Measurements from ENCODE around the gene MCUB. TPM values are rescaled to one million over a fixed set of nuclear protein-coding genes. Genes with fewer than 3 reads are reported as not detected.

Gene MCUB
- total and polyA plus RNA-seq, 5 experiments from 2014 or later: 147 to 201 (median 160) TPM

DNA sequence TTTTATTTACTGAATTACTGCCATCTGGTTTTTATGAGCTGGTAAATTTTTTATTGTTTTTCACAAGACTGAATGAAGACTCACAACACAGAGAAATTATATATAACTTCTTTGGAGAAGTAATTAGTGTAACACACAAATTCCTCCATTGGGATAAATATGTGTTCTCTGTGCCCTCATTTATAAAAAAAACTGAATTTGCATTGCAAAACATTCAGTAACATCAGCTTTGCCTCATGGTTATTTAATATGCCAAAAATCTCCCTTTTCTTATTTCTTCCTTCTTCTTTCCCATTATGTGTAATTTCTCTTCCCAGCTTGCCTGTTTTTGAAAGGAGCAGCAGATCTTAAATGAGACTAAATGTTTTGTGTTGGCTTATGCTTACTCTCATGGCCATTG, 124.7 kb downstream of the MCUB start:
- Mint-ChIP-seq H3K27me3 (no peaks in the 10 kb centered on the region), H3K4me1 (peaks cover 14 to 29% (median 17%) of the 10 kb centered on the region in 4 donors), H3K4me3 (no peak overlapping the region), H3K36me3 (peaks cover 11 to 84% (median 42%) of the 10 kb centered on the region in 3 donors), H3K9me3 (no peaks in the 10 kb centered on the region), H3K27ac (peak overlapping the region in 7 of 10 donors; percentile 23 to 87 (median 70))
- POLR2A ChIA-PET: interaction anchor here (0.8 kb wide), 1 partner anchor 21 kb away, joined by 3 read pairs; no protein-coding TSS in a partner anchor
- ATAC-seq: no peak
- no peak for DNase-seq

DNA sequence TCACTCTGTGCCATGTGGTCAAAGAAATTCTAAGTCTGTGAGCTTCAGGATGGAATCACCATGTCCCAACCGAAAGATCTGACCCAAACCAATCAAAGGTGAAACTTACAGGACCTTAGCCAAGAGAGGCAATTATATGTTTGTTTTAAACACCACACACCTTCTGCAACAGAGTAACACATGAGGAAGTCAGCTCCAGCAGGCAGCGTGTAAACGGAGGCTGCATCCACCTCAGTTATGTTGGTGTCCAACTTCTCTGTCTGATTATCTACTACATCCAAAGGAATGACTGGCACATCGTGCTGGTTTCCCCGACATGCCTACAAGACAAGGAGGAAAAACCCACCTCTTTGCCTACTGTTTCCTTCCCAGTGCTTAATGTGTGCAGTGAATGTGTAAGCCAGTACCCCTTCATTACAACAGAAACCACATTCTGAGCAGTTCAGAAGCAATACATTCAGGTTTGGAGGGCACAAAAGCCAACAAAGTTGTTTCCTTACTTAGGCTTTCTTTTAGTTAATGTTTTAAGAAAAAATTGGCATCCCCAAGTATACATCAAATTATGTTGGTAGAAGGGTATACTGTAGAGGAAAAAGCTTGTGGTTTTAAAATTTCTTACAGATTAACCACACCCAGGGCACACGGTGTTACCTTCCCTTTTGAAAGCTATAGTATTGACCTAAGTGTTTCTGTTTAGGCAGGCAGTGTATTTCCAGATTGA, 130.8 kb downstream of the MCUB start:
- Mint-ChIP-seq H3K9me3 (no peaks in the 10 kb centered on the region), H3K27ac (peak overlapping the region; percentile 74 to 94 (median 88)), H3K36me3 (peaks cover 7 to 73% (median 23%) of the 10 kb centered on the region in 3 donors), H3K27me3 (no peaks in the 10 kb centered on the region), H3K4me1 (peaks cover 21 to 43% (median 30%) of the 10 kb centered on the region in 4 donors), H3K4me3 (peak overlapping the region; percentile 33 to 78 (median 64))
- DNase-seq: peak in 3 of 10 donors; percentile 34 to 60 (median 57)
- peak; percentile 86 to 96 for ATAC-seq
- POLR2A ChIA-PET: interaction anchor here (0.6 to 2.9 kb wide), 7 partner anchors 10 to 43 kb away, joined by 3 to 13 read pairs (median 3); partner anchors contain the start of genes CASP6 and PLA2G12A

DNA sequence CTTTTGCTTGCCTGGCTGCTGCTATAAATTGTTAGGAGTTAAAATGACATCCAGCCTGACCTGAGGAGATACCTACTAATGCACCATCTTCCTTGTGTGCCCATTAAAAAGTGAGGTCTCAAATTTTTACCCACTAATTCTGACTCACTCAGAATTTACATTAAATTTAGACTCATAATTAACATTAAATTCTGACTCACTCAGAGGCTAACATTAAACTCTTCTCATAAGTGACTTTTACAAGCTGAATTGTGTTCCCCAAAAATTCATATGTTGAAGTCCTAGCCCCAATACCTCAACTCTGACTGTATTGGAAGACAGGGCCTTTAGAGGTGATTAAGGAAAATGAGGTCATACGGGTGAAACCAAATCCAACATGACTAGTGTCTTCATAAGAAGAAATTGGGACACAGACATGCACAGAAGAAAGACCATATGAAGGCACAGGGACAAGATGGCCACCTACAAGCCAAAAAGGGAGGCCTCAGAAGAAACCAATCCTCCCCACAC, 131.4 kb downstream of the MCUB start:
- no peak for ATAC-seq
- Mint-ChIP-seq H3K4me3 (peak overlapping the region in 9 of 10 donors; percentile 4 to 78 (median 65)), H3K9me3 (no peaks in the 10 kb centered on the region), H3K4me1 (peaks cover 21 to 45% (median 30%) of the 10 kb centered on the region in 4 donors), H3K27me3 (no peaks in the 10 kb centered on the region), H3K27ac (peak overlapping the region; percentile 74 to 94 (median 88)), H3K36me3 (peaks cover 7 to 74% (median 21%) of the 10 kb centered on the region in 3 donors)
- POLR2A ChIA-PET: interaction anchor here (0.6 to 2.9 kb wide), 5 partner anchors 10 to 43 kb away, joined by 3 to 13 read pairs (median 3); partner anchors contain the start of gene PLA2G12A
- DNase-seq: no peak

DNA sequence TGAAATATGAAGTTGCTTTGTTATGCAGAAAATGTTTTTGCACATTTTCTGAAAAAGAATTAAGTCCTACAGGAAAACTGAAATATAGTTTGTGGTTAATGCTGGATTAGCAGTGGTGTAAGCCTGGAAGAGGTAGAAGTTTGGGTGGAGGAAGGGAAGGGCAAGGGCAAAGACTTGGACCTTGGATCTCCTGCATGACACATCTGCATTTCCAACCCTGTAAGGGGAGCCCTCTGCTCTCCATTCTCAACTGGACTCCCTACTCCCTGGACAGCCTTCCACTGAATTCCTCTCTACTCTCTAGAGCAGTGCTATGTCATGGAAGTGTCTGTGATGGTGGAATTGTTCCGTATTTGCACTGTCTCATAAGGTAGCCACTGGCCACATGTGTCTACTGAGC, 138.6 kb downstream of the MCUB start:
- Mint-ChIP-seq H3K4me1 (peaks cover 23 to 52% (median 42%) of the 10 kb centered on the region in 4 donors), H3K36me3 (peaks cover 7 to 42% (median 18%) of the 10 kb centered on the region in 3 donors), H3K27ac (peak overlapping the region; percentile 36 to 87 (median 78)), H3K9me3 (no peaks in the 10 kb centered on the region), H3K27me3 (no peaks in the 10 kb centered on the region), H3K4me3 (peak overlapping the region in 1 of 10 donors; percentile 34)
- no peak for DNase-seq
- no peak for ATAC-seq
- POLR2A ChIA-PET: no interaction called here

DNA sequence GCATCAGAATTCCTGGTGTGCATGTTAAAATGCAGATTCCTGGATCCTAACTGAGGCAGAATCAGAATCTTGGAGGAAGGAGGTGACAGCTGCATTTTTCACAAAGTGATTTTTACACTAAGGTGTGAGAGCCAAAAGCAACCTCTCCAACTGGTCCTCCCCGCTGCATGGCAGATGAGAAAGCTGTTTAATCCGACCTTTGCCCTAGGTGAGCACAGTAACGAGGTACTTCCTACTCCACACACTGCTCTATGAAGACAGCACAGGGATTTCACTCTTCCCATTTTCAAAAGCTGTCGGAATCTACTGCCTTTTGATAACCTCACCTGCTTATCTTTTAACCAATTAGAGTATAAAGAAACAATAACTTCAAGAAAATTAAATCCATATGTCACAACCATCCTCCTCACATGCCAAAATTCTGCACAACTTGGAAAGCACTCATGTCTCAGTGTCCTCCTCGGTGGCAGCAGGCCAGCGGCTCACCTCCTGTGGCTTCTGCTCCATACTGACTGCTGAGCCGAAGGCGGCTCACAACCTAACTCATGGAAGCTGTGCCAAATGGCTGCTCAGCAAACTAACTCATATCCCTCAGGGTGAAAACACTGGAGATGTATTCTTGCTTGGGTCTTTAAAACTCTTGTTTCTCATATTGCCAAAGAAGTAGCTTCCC, 139.6 kb downstream of the MCUB start:
- H3K4me1 Mint-ChIP-seq: peaks cover 28 to 57% (median 48%) of the 10 kb centered on the region in 4 donors
- ATAC-seq: no peak

DNA sequence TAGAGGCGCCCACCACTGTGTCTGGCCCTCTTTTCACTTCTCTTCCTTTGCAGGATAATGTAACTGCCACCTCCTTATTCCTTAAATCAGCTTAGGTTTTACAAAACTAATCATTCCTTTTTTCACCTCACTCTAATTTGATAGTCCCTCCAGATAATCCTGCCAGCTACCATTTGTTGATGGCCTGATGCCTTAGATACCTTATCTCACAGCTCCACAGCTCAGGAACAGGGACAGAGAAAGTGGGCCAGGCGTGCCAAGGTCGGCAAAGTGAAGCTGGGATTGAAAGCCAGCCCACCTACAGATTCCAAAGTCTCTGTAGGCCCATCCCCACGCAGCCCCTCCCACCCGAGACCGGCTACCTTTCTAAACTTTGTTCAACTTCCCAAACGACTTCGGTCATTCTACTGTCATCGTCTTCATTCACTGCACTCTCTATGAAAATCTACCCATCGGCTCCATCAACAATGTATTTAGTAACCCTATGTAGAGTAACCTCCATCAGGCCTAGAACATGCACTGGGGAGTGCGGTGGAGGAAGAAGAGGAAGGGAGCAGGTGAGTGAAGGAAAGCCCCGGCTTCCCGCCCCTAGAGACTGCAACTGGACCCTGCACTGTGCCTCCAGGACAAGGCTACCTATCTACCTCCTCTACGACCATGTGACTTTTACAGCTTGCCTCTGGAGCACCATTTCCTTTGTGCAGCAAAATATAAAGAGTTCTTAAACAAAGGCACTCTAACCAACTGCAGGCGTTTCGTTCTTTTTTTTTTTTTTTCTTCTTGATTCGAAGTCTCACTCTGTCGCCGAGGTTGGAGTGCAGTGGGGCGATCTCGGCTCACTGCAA, 141.7 kb downstream of the MCUB start:
- POLR2A ChIA-PET: interaction anchor here (0.6 to 3.2 kb wide), 11 partner anchors 8 to 142 kb away, joined by 3 to 13 read pairs (median 5); partner anchors contain the start of genes MCUB and PLA2G12A
- DNase-seq (peak in 2 of 10 donors; percentile 31 to 36), ATAC-seq (peak; percentile 7 to 9)
- peak overlapping the region; percentile 90 to 98 (median 94) for H3K4me3 Mint-ChIP-seq
- peak overlapping the region; percentile 82 to 96 (median 94) for H3K27ac Mint-ChIP-seq
- no peaks in the 10 kb centered on the region for H3K27me3 Mint-ChIP-seq
- no peaks in the 10 kb centered on the region for H3K9me3 Mint-ChIP-seq
- peaks cover 0 to 17% (median 12%) of the 10 kb centered on the region in 3 donors for H3K36me3 Mint-ChIP-seq
- peaks cover 28 to 57% (median 46%) of the 10 kb centered on the region in 4 donors for H3K4me1 Mint-ChIP-seq

More for the DNA sequence above, 139.6 kb downstream of the MCUB start:
- POLR2A ChIA-PET: interaction anchor here (1.0 to 3.2 kb wide), 4 partner anchors 9 to 267 kb away, joined by 4 to 13 read pairs (median 6); partner anchors contain the start of genes MCUB and PLA2G12A
- Mint-ChIP-seq H3K4me3 (peak overlapping the region in 2 of 10 donors; percentile 13 to 41), H3K27ac (peak overlapping the region; percentile 40 to 91 (median 78)), H3K9me3 (no peaks in the 10 kb centered on the region), H3K36me3 (peaks cover 0 to 32% (median 14%) of the 10 kb centered on the region in 3 donors), H3K27me3 (no peaks in the 10 kb centered on the region)
- DNase-seq: no peak

DNA sequence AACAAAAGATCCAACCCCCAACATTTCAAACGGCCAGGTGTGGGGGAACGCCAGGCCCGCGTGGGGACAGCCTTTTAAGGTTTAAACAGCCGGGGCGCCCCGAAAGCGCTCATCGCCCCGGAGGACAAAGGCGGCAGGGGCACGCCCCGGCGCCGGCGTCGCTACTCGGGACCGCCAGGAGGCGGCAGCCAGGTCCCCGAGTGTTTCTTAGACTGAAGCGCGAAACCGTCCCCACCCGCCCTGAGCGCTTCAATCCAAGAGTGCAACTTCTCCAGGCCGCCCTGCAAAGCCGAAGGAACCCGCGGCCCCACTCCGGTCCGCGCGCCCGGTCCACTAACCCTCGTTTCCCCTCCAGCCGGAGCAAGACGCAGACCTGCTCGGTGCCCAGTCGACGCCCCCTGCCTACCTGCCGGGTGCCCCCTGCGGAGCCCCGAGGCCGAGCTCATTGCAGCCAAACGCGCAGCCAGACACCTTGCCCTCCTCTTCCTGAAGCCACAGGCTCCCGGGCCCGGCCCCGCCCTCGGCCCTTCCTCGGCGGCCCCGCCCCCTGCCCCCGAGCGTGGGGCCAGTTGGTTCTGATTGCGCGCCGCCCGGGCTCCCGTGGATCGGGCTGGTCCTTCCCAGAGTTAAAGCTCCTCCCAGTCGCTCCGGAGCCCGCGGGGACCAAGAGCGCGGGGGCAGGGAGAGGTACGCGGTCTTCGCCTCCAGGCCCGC, 143.1 kb downstream of the MCUB start, which contains the start of gene CASP6:
TSS of gene CASP6 (minus strand) at position 496 of the 714 bp plus-strand sequence. CDS start at position 446, 50 bp downstream.
- DNase-seq: peak; percentile 62 to 82 (median 73)
- Mint-ChIP-seq H3K4me3 (peak within 1 kb of the TSS; percentile 90 to 98 (median 94)), H3K4me1 (peaks cover 28 to 48% (median 42%) of the 10 kb centered on the region in 4 donors), H3K36me3 (peaks cover 0 to 7% (median 2%) of the 10 kb centered on the region in 3 donors), H3K9me3 (no peaks in the 10 kb centered on the region), H3K27me3 (no peaks in the 10 kb centered on the region), H3K27ac (peak within 1 kb of the TSS; percentile 82 to 96 (median 94))
- peak; percentile 84 to 90 for ATAC-seq
- POLR2A ChIA-PET: interaction anchor here (0.6 to 2.5 kb wide), 8 partner anchors 9 to 263 kb away, joined by 3 to 11 read pairs (median 4); partner anchors contain the start of genes MCUB and PLA2G12A

DNA sequence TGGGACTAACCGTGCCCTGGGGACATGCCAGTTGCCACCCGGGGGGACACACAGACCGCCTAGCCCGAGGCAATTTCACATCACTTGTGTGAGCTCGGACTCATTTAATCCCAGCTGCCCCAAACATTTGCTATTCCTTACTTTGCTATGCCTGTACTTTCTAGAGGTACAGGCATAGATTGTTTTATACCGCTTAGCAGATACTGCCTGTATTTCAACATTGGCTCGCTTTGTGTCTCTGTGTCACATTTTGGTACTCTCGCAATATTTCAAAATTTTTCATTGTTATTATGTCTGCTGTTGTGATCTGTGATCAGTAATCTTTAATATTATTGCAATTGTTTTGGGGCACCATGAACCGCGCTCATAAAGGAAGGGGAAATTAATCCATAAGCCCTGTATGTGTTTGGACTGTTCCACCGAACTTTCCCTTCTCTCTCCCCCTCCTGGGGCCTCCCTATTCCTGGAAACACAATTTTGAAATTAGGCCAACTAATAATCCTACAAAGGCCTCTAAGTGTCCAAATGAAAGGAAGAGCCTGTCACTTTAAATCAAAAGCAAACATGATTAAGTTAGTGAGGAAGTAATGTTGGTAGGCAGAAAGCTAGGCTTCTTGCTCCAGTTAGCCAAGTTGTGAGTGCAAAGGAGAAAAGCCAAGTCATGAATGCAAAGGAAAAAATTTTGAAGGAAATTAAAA, 143.8 kb downstream of the MCUB start:
- peak overlapping the region; percentile 61 to 96 (median 88) for H3K27ac Mint-ChIP-seq
- ATAC-seq: no peak
- H3K27me3 Mint-ChIP-seq: no peaks in the 10 kb centered on the region
- peak overlapping the region; percentile 90 to 98 (median 94) for H3K4me3 Mint-ChIP-seq
- H3K9me3 Mint-ChIP-seq: no peaks in the 10 kb centered on the region
- H3K36me3 Mint-ChIP-seq: peaks cover 0 to 11% (median 2%) of the 10 kb centered on the region in 3 donors
- DNase-seq: no peak
- peaks cover 24 to 41% (median 40%) of the 10 kb centered on the region in 4 donors for H3K4me1 Mint-ChIP-seq
- POLR2A ChIA-PET: interaction anchor here (1.0 to 2.5 kb wide), 5 partner anchors 13 to 264 kb away, joined by 3 to 11 read pairs (median 4); partner anchors contain the start of gene MCUB

DNA sequence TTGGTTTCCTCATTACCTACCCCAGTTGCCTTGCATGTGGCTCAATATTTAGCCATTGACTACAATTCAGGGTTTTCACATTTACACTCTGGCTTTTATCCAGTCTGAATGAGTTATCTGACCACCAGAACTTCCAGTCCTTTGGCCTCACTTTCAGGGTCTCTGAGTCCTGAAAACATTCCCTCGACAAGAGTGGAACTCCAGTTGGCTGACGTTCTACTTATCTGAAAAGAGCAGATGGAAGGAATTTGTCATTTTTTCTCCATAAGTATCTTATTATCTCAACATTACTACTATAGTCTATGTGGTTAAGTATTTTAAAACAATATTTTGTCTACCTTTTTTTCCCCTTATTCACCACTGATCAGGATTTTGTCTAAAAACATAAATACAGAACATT, 148.4 kb downstream of the MCUB start:
- H3K4me3 Mint-ChIP-seq: no peak overlapping the region
- H3K9me3 Mint-ChIP-seq: no peaks in the 10 kb centered on the region
- DNase-seq (no peak), ATAC-seq (no peak)
- H3K4me1 Mint-ChIP-seq: peaks cover 5 to 10% (median 8%) of the 10 kb centered on the region in 4 donors
- H3K27me3 Mint-ChIP-seq: no peaks in the 10 kb centered on the region
- peaks cover 0 to 37% (median 2%) of the 10 kb centered on the region in 3 donors for H3K36me3 Mint-ChIP-seq
- H3K27ac Mint-ChIP-seq: peak overlapping the region in 3 of 10 donors; percentile 8 to 59 (median 56)
- POLR2A ChIA-PET: no interaction called here

DNA sequence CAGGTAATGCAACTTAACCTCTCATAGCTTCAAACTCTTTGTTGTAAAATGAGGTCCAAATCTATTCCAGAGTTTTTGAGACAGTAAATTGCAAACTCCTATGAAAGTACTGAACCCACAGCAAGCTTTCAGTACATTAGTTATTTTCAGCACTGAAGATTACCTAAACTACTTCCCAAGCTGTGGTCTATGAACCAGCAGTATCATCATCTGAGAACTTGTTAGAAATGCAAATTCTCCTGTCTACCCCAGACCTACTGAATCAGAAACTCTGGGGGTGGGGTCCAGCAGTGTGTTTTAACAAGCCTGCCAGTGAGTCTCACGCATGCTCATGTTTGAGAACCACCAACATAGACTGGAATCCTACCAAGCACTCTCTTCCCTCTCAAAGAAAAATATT, 148.9 kb downstream of the MCUB start:
- ATAC-seq (no peak), DNase-seq (no peak)
- no peaks in the 10 kb centered on the region for H3K9me3 Mint-ChIP-seq
- H3K36me3 Mint-ChIP-seq: peaks cover 0 to 41% (median 2%) of the 10 kb centered on the region in 3 donors
- peaks cover 1 to 4% (median 3%) of the 10 kb centered on the region in 4 donors for H3K4me1 Mint-ChIP-seq
- peak overlapping the region in 3 of 10 donors; percentile 8 to 65 (median 56) for H3K27ac Mint-ChIP-seq
- POLR2A ChIA-PET: no interaction called here
- no peaks in the 10 kb centered on the region for H3K27me3 Mint-ChIP-seq
- H3K4me3 Mint-ChIP-seq: no peak overlapping the region

All from naive thymus-derived CD8-positive, alpha-beta T cell (primary cell).